HG03066 (cell line): Measurements from ENCODE around the gene STPG1.
A peak's percentile ranks its signal among the peaks of the same experiment; 100 is the strongest.
"Not testable (repeated sequence)": the region's sequence is repeated elsewhere in the genome, so short reads cannot be mapped to it uniquely, and the experiment has no call there.

Experiments used
- ATAC-seq: cut with Tn5 transposase; IDR thresholded peaks from one replicate; pipeline ENCODE4 v1.9.1; 2021; ENCODE audit warnings: low read depth; ENCODE audit not compliant: unreplicated experiment

STPG1 gene, protein sequence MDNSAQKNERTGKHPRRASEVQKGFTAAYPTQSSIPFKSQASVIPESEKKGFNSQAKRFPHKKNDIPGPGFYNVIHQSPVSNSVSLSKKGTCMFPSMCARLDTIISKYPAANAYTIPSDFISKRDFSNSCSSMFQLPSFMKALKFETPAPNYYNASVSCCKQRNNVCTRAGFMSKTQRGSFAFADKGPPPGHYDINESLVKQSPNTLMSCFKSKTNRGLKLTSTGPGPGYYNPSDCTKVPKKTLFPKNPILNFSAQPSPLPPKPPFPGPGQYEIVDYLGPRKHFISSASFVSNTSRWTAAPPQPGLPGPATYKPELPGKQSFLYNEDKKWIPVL

GRCh38 chr1:24413350-24414163, at the start of gene STPG1:
Gene STPG1 (minus strand): TSS chr1:24413782. CDS start chr1:24401388, 12,394 bp downstream.
- peak; percentile 45 for ATAC-seq

DNA sequence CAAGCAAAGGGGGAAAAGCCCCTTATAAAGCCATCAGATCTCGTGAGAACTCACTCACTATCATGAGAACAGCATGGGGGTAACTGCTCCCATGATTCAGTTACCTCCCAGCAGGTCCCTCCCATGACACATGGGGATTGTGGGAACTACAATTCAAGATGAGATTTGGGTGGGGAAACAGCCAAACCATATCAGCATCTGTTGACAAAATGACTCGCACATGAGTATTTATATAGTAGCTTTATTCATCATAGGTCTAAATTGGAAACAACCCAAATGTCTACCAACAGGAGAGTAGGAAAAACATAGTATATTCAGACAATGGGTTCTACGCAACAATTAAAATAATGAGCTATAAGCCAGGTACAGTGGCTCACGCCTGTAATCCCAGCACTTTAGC, 48.5 kb upstream of the STPG1 start:
- not testable (repeated sequence) for ATAC-seq

DNA sequence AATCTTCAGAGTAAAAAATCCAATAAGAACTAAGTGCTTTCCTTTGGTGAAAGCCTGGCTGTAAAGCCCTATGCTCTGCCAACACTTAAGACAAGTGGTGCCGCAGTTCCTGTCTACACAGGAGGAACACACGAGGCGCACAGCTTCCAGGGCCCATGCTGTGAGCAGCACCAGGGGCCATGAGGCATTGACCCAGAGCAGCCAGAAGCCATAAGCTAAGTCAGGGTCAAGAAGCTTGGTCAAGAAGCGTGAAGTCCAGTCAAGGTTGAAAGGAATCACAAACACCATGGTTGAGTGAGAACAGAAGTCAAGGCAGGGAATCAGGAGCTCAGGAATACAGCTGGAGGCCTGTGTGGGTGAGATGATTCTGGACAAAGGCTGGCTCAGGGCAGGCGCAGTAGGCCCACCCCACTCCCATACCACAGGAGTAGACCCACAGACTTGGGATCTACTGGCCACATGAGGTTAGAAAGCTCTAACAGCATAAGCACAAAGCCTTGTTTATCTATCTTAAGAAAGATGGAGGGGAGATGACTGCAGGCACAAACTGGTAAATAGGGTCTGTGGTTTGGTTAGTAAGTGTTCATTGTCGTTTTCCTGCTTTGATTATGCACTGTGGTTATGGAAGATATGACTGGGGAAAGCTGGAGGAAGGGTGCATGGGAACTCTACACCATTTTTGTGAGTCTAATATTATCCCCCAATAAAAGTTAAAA, 46.1 kb upstream of the STPG1 start:
- ATAC-seq = no peak

DNA sequence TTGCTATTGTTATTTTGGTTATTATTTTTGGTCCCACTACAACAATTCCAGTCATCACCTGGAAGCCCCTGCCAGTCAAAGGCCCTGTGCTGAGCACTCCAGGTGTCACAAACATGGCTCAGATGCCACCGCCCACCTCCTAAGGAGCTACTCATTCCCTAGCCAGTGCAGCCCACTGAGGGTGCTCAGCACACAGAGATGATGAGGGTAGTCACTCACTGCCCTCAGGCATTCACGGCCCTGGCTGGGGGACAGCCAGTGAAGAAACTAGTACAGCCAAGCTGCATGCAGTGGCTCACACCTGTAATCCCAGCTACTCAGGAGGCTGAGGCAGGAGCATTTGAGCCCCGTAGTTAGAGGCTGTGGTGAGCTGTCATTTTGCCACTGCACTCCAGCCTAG, 44.3 kb upstream of the STPG1 start:
- ATAC-seq = no peak

DNA sequence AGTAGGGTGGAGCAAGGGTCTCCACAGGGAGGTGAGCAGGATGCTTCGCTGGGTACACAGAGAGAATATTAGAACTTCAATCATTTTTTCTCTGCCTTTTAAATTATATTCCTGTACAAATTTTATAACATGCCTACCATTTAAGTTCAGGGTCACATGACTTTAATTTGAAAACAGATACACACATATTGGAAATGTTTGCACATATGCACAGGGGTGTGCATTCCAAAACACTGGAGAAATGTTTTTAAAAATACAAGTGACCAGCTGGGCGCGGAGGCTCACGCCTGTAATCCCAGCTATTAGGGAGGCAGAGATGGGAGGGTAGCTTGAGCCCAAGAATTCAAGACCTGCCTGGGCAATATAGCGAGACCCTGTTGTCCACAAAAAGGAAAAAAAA, 41.7 kb upstream of the STPG1 start:
- no peak for ATAC-seq

GRCh38 chr1:24454673-24455072, 41.1 kb upstream of the STPG1 start:
- ATAC-seq = no peak

- no peak for ATAC-seq
Observed at GRCh38 chr1:24452922-24453485, 39.4 kb upstream of the STPG1 start.

DNA sequence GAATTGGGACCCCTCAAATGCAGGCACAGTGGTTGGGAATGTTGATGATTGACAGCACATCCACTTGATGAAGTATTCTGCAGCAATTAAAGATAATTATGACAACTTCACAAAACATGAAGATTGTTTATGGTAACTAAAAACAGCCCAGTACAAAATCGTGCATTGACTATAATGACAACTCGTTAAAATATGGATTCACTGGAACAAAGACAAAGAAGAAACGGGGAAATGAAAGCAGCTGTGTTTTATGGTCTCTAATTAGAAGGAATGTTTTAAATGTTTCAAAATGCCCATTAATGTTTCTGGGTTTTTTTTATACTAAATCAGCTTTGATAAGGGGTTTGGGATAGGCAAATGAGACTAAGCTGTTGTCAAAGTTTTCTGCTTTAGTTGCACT, 38.2 kb upstream of the STPG1 start:
- ATAC-seq = no peak

DNA sequence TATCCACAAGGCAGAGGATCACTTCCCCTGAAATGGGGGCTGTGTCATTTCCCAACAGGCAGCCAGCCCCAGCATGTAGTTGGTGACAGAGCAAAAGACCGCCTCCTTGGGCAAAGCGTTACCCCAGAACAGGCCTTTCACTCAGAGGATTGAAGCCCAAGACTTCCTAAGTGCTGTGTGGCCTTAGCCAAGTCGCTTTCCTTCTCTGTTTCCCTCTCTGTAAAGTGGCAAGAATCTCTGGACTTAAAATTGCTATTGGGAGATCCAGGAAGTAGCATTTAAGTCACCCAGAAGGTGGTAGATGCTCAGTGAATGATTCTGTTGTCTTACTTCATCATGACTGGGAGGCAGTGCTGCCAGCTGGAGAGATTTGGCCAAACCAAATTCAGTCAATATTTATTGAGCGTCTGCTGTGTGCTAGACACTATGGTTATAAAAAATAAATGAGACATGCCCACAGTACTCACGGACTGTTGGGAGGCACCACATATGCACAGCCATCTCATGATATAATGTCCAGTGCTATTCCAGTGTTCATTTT, 37.3 kb upstream of the STPG1 start:
- no peak for ATAC-seq

- no peak for ATAC-seq
Observed at GRCh38 chr1:24450316-24450715, 36.7 kb upstream of the STPG1 start.

- ATAC-seq = not testable (repeated sequence)
Observed at GRCh38 chr1:24446446-24446845, 32.9 kb upstream of the STPG1 start.

DNA sequence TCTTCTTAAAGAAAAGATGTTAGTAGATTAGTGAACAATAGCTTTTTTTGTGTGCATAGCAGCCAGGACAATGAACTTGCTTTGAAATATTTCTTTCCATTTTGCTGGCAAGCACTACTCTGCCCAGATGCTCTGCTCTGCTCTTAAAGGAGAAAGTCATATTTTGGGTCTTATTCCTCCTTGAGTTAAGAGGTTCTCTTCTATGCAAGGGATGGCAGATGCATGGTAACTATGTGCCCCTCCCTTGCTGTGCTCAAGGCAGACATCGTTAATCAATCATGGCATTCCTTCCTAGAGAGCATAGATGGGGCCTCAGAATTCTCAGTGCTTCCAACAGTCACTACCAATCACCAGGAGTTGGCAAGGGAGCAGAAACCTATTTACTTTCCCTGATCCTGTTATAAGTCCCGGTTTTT, 29.7 kb upstream of the STPG1 start:
- ATAC-seq = no peak

- ATAC-seq = no peak
Observed at GRCh38 chr1:24442764-24443163, 29.2 kb upstream of the STPG1 start.

DNA sequence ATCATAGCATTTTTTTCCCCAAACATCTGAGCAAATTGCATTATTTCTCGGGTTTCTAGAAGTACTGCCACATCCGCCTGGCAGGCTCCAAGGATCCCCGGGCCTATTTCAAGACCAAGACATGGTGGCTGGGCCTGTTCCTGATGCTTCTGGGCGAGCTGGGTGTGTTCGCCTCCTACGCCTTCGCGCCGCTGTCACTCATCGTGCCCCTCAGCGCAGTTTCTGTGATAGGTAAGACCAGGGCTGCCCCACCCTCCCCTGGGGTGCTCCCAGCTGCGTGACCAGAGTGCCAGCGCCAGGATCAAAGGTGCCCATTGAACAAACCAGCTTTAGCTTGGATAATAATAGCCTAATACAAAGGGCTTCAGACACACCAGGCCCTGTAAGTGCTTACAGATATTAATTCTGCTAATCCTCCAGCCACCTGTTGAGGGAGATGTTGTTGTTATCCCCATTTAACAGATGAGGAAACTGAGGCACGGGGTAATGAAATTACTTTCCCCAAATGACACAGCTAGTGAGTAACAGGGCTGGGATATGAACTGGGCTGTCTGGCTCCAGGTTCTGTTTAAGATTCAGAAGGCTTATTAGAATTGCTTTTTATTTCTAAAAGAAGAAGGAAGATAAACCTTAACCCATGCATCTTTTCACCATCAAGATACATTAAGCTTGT, 28.6 kb upstream of the STPG1 start:
- ATAC-seq = no peak

- ATAC-seq = no peak
Observed at GRCh38 chr1:24441480-24441879, 27.9 kb upstream of the STPG1 start.

GRCh38 chr1:24440436-24440835, 26.9 kb upstream of the STPG1 start:
- ATAC-seq = no peak

GRCh38 chr1:24438423-24438901, 24.9 kb upstream of the STPG1 start:
- no peak for ATAC-seq

- no peak for ATAC-seq
Observed at GRCh38 chr1:24437631-24438396, 24.2 kb upstream of the STPG1 start.

DNA sequence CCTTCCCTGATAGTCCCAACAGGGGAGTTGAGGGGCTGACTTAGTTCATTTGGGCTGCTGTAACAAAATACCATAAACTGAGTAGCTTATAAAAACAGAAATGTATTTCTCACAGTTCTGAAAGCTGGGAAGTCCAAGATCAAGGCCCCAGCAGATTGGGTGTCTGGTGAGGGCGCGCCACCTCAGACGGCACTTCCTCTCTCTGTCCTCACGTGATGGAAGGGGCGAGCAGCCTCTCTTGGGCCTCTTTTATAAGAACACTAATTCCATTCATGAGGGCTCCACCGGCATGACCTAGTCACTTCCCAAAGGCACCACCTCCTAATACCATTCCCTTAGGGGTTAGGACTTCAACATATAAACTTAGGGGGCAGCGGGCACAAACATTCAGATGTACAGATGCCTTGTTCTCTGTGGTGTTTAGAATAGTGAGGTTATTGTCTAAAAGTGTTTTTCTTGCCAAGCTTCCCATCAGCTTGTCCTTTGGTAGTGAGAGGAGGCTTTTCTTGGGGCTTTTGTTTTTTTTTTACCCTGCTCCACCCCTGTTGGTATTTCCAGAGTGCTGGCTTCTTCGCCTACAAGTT, 22.3 kb upstream of the STPG1 start:
- ATAC-seq = no peak
